Measurements from ENCODE around the gene SLC4A11.

The SLC4A11 gene

GRCh38 chr20:3177746-3178485, 61.1 kb downstream of the SLC4A11 start:
- no peak for DNase-seq
